AG04450 (cell line): ENCODE results near the gene MIER2. TPM values are rescaled to one million over a fixed set of nuclear protein-coding genes. Genes with fewer than 3 reads are reported as not detected.

Source experiments
- CTCF ChIA-PET: fragments of 300-600, 350-600 bp; formaldehyde crosslinking; extraction: SDS; loops from one replicate; lab custom pipeline; 2022; ENCODE audit warnings: antibody characterized with exemption, inconsistent platforms; lab: Charles Lee
- POLR2A ChIA-PET: fragments of 350-600 bp; formaldehyde crosslinking; extraction: SDS; loops from one replicate; lab custom pipeline; 2021; ENCODE audit warnings: antibody characterized with exemption, inconsistent platforms; lab: Yijun Ruan, JAX
- DNase-seq: peaks from one replicate; pipeline ENCODE4 v3.0.0-alpha.2; 2011; ENCODE audit warnings: low read depth, low spot score
- H3K27ac ChIP-seq: one replicate; pipeline ENCODE4 v1.5.1; 2012; ENCODE audit warnings: low read depth, low read length, control low read depth
- H3K27me3 ChIP-seq: one replicate; pipeline ENCODE4 v1.6.0; 2012; ENCODE audit warnings: low read length; ENCODE audit not compliant: control insufficient read depth, insufficient read depth
- H3K4me3 ChIP-seq: 2 replicates; pipeline ENCODE4 v1.5.1; 2011; ENCODE audit warnings: mild to moderate bottlenecking, low read depth, low read length, control low read depth
- H3K9me3 ChIP-seq: 2 replicates; pipeline ENCODE4 v1.5.1; 2012; ENCODE audit warnings: low read length; ENCODE audit not compliant: control insufficient read depth, insufficient read depth
- CTCF ChIP-seq: IDR thresholded peaks from 2 replicates; pipeline ENCODE4 v1.5.1; 2011; ENCODE audit warnings: low read depth, low read length, control low read depth, inconsistent platforms
- polyA plus RNA-seq: library from polyadenylated mRNA; depleted of rRNA; stranded (reverse); fragments of >200 nt; gene quantifications from 2 replicates; pipeline ENCODE4 v1.2.3, GENCODE V29; 2011

Gene MIER2
- polyA plus RNA-seq, 1 experiment, result 14.5 TPM

- POLR2A ChIA-PET, result no interaction called here
- Histone ChIP-seq H3K27me3 (peaks cover 3% of the 10 kb centered on the region), H3K9me3 (peaks cover 12% of the 10 kb centered on the region), H3K27ac (no peak overlapping the region), H3K4me3 (no peak overlapping the region)
- DNase-seq, result no peak
- TF ChIP-seq CTCF, result no peak
- CTCF ChIA-PET, result no interaction called here
Measured at GRCh38 chr19:355134-355533, 10.5 kb upstream of the MIER2 start.

- H3K9me3 ChIP-seq, result peaks cover 6% of the 10 kb centered on the region
- no peak overlapping the region for H3K4me3 ChIP-seq
- DNase-seq, result no peak
- CTCF ChIA-PET, result no interaction called here
- no peak for TF ChIP-seq CTCF
- no peaks in the 10 kb centered on the region for H3K27me3 ChIP-seq
- no peak overlapping the region for H3K27ac ChIP-seq
- POLR2A ChIA-PET, result no interaction called here
Measured at GRCh38 chr19:351976-352625, 7.5 kb upstream of the MIER2 start.

- Histone ChIP-seq H3K27ac (no peak overlapping the region), H3K9me3 (peaks cover 11% of the 10 kb centered on the region), H3K4me3 (no peak overlapping the region), H3K27me3 (no peaks in the 10 kb centered on the region)
- no peak for DNase-seq
- TF ChIP-seq CTCF, result 0 out of 2 replicates have a peak, but pooled peaks have one; percentile 2
- ChIA-PET POLR2A (interaction anchor here (0.6 kb wide), 1 partner anchor 62 kb away, joined by 3 read pairs; no protein-coding TSS in a partner anchor), CTCF (interaction anchor here (1.1 kb wide), 1 partner anchor 14 kb away, joined by 3 read pairs; no protein-coding TSS in a partner anchor)
Measured at GRCh38 chr19:347946-348861, 3.6 kb upstream of the MIER2 start.

GRCh38 chr19:345320-345879 lies 804 bp upstream of the MIER2 start:
- CTCF ChIA-PET, result no interaction called here
- Histone ChIP-seq H3K27ac (no peak overlapping the region), H3K9me3 (peaks cover 7% of the 10 kb centered on the region), H3K4me3 (no peak overlapping the region), H3K27me3 (no peaks in the 10 kb centered on the region)
- no peak for DNase-seq
- POLR2A ChIA-PET, result no interaction called here
- no peak for TF ChIP-seq CTCF
